Stimulated activated CD8-positive, alpha-beta memory T cell treated with anti-CD3 and anti-CD28 coated beads, Interleukin-15, amount 100 ng/mL, for 48 hours (primary cell): ENCODE results near the gene B4GAT1.
"Not testable (repeated sequence)": the region's sequence is repeated elsewhere in the genome, so short reads cannot be mapped to it uniquely, and the experiment has no call there.

Experiments used
- DNase-seq, 2 donors: peaks; one replicate each; pipeline ENCODE4 v3.0.0-alpha.2; 2020; ENCODE audit warnings: low read depth in 2 of 2

Gene B4GAT1

DNA sequence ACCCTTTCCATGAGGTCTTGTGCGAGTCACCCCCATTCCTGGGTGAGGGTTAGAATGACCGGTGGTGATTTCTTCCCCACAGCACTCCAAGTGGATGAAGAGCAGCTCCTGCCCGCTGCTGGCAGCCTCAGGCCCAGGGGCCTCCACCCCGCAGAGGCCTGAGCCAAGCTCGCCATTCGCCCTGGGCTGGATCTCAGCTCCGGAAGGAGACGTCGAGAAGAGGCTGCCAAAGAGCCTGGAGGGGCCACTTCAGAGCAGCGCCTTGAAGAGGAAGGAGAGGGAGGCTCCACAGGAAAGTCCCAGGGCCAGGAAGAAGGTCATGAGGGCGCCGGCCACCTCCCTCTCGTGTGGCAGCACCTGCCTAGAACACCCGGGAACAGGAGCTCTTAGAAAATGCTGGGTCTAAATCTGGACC is 15.8 kb upstream of the B4GAT1 start:
- no peak for DNase-seq

GRCh38 chr11:66362481-66363147 is 15.2 kb upstream of the B4GAT1 start:
- DNase-seq: no peak

DNA sequence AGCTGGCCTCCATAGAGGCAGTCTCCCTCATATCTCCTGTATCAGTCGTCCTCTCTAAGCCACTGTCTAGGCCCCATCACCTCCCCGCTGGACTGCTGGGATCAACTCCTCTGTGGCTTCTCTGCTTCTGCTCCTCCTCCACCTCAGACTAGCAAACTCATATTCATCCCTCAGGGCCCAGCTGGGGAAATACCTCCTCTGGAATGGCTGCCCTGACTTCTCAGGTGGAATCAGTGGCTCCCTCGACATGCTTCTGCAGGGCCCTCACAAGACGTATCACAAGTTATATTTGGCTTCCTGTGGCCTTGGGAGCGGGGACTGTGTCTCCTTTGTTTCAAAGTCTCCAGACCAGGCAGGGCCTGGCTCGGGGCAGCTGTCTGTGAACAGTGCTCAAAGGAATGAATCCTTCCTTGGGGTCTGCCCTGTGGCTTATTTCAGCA is 14.1 kb upstream of the B4GAT1 start:
- no peak for DNase-seq

- DNase-seq: no peak
Measured at GRCh38 chr11:66360406-66361073, 13.1 kb upstream of the B4GAT1 start.

DNA sequence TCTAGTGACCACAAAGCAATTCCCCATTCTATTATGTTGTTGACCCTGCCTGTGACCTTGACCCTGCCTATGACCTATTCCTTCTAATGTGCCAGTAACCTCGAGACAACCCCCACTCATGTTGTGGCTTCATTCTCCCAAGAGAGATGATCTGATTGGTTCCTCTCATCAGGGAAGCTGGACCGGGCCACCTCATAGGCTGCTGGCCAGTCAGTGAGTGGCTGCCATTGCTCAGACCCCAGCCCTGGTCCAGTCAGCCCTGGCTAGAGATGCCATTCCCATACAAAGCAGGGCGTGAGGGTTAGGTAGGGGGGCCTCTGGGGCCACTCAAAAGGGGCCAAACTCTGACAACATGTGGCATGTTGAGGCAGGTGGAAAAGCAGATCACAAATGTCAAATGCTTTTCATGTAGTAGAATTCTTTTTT is 12.2 kb upstream of the B4GAT1 start:
- DNase-seq: no peak

GRCh38 chr11:66350560-66351235 is 3.3 kb upstream of the B4GAT1 start:
- DNase-seq: not testable (repeated sequence)

DNA sequence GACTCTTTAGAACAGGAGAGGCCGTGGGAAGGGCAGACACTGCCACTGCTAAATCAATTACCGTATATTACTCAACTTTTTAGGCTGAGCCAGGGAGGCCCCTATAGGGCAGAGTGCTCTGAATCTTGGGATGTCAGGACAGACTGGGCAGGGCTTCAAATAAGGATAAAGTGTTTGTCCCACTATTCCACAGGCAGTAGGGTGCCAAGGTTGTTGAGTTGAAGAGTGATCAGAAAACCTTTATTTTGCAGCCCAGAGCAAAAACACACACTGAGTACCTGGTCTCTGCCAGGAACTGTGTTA is 1.6 kb upstream of the B4GAT1 start:
- no peak for DNase-seq

GRCh38 chr11:66346476-66347424 is 679 bp downstream of the B4GAT1 start:
- no peak for DNase-seq

DNA sequence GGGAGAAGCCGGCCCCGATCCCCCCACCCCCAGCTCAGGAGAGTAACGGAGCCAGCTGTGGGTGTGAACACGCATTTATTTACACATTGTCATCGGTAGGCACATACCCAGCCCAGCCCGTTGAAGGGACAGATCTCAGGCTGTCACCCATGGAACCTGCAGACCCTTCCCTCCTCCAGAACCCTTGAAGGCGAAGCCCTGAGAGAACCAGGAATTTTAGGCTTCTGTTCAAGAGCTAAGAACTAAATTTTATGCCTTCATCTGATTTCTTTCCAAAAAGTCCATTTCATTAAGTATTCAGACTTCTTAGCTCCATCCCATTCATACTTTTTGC is 2.1 kb downstream of the B4GAT1 start:
- DNase-seq: no peak

DNA sequence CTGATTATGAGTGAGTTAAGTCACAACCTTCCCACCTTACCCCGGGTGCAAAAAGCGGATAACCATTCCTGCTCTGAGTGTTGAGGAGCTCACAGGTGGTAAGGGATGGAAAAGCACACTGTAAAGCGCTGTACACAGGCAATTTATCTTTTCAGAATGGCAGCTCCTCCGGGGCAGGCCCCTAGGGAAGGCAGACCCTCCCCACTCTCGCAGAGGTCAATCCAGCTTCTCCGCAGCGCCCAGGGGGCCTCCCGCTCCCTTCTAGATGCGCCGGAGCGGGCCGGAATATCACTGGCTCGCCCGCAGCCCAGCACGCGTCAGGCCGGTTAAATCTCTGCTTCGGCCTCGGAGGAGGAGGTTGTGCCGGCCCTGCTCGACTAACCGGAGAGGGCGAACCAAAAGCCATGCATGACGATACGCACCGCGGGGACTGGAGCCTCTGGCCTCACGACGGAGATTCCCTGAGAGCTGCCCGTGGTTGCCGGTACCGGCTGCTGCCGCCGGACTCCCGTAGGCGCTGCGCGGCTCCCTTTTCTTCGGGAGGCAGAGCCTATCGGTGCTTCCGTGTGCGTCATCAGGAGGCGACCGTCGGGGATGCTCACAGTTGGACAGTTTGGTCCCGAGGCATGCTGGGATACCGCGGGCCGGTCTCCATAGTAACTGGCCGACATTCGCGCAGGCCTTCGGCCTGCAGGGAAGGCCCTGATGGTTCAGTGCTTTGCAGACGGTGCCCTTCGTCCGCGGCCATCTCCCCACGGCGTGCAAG is 2.7 kb downstream of the B4GAT1 start, which contains the start of gene BRMS1:
BRMS1 (minus strand) TSS at position 555 of the 766 bp plus-strand sequence. CDS start 2,870 bp downstream, outside the sequence.
- peak; percentile 92 to 94 for DNase-seq

DNA sequence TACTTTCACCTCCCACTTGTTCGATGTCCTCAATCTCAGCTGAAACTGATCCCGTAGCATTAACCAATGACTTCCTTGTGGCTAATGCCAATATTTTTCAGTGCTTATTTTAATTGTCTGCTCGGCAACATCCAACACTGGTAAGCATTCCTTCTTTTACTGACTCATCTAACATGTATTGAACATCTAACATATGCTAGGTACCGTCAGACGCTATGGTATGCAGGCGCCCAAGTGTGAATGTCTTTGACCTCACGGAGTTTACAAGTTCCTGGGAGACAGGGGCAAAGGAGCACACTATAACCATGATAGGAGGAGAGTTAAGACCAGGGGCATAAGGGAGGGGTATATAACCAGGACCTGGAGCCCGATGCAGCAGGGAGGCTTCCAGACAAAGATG is 4.3 kb downstream of the B4GAT1 start:
- no peak for DNase-seq

DNA sequence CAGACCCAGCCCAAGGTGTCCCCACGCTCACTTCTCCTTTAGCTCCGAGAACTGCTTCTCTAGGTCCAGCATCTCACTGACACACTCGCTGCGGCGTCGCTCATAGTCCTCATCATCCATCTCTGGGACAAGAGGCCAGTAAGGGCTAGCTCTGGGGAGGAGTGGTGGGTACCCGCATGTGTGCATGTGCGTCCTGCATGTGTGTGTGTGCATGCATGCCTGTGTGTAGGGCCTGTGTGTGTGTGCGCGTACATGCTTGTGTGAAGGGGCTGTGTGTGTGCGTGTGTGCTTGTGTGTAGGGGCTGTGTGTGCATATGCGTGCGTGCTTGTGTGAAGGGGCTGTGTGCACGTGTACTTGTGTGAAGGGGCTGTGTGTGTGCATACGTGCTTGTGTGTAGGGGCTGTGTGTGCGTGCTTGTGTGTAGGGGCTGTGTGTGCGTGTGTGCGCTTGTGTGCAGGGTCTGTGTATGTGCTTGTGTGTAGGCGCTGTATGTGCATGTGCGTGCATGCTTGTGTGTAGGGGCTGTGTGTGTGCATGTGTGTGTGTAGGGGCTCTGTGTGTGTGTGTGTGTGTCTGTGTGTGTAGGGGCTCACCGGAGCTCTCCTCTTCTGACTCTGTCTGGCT is 5.8 kb downstream of the B4GAT1 start:
- DNase-seq: no peak

GRCh38 chr11:66340596-66341501 is 6.6 kb downstream of the B4GAT1 start:
- DNase-seq: no peak

GRCh38 chr11:66339686-66340483 is 7.5 kb downstream of the B4GAT1 start:
- DNase-seq: no peak

- no peak for DNase-seq
Measured at GRCh38 chr11:66339162-66339675, 8.2 kb downstream of the B4GAT1 start.

DNA sequence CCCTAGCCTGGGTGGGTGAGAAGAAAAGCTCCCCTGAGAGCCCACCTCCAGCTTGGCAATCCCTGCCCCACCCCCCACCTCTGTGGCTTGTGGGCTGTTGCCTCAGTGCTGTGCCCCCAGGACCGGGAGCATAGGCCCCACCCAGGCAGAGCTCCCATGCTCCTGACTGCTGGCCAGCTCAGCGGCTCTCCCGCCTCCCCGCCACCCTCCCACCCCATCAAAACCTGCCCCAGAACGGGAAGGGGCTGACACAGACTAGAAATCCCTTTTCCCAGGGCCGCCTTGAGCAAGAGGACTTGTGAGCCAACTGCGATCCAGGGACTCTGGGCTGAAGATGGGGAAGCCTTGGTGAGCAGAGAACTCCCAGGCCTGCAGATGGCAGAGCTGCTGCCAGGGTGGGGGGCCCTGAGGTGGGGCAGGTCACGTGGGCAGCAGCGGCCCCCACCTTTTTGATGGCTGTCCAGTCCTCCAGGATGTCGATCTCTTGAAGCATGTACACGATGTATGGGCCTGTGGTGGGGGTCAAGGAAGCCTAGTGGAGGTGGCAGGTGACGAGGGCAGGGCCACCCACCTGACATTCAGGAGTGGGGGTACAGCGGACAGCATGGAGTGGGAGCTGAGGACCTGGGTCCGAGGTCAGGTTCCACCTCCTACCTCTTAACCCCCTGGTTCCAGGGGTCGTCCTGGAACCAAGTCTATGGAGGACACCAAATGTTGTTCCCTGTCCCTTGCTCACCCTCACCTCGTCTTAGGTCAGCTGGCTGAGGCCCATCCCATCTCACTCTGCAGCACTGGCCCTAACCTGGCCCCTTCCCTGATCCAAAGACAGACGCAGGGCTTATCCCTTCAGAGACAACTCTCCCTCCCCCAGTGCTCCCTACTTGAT is 8.9 kb downstream of the B4GAT1 start:
- no peak for DNase-seq

DNA sequence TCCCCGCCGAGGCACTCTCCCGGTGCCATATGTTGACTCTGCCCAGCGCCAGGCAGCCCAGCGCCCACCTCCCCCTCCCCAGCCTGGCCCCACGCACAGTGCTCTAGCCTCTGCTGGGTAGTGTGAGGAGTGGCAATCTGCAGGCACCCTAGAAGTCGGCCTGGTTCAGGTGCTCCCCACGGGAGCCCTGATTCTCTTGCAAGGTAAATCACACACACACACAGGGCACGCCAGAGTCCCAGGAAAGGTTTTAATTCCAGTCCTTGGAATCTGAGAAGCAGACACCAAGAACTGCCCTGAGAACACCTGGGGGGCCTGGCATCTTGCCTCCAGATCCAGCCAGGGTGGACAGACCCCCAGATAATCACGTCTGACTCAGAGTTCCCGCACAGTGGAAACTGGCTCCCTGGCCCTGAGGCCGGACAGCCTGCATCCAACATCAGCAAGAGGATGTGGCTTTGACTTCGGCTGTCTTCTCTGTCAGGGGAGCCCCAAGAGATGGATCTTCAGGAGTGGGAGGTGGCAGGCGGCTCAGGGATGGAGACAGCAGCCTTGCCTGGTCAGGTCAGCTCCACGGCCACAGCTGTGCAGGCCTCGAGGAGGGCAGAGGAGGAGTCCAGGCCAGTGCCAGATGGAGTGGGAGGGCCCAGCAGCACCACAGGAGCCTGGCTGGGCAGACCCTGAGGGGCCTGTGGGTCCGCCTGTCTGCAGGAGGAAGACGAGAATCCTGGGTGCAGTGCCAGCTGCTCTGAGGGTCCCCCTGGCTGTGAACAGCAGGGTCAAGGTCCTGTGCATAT is 10.1 kb downstream of the B4GAT1 start:
- no peak for DNase-seq
